Left lung (tissue), 10 donors: ENCODE results near the gene RUFY2. TPM values are rescaled to one million over a fixed set of nuclear protein-coding genes. Genes with fewer than 3 reads are reported as not detected.

Experiments
- ATAC-seq: fragments of 200-7000 bp; cut with Tn5 transposase; one replicate; pipeline ENCODE4 v1.9.1; 2020; ENCODE audit warnings: moderate library complexity
- DNase-seq, 4 donors: peaks; one replicate each; pipeline ENCODE4 v3.0.0-alpha.2; 2013 to 2020
- H3K27ac ChIP-seq, 2 donors: fragments of 200-600 bp; sonication (generic) in 1 of 2; one replicate each; pipeline versions ENCODE4 v1.5.0 to v1.8.0; 2020 to 2021
- H3K27me3 ChIP-seq, 2 donors: fragments of 200-600 bp; sonication (generic) in 1 of 2; one replicate each; pipeline versions ENCODE4 v1.5.0 to v1.8.0; 2020 to 2021
- H3K36me3 ChIP-seq, 2 donors: fragments of 200-600 bp; sonication (generic) in 1 of 2; one replicate each; pipeline versions ENCODE4 v1.5.0 to v1.8.0; 2020 to 2021
- H3K4me1 ChIP-seq, 2 donors: fragments of 200-600 bp; one replicate each; pipeline ENCODE4 v1.8.0; 2021
- H3K4me3 ChIP-seq, 2 donors: fragments of 200-600 bp; sonication (generic) in 1 of 2; one replicate each; pipeline versions ENCODE4 v1.5.0 to v1.8.0; 2020 to 2021; ENCODE audit warnings: mild to moderate bottlenecking in 1 of 2
- H3K9me3 ChIP-seq, 2 donors: fragments of 200-600 bp; sonication (generic) in 1 of 2; one replicate each; pipeline versions ENCODE4 v1.5.0 to v1.8.0; 2020 to 2021
- CTCF ChIP-seq, 2 donors: fragments of 200-600 bp; sonication (generic) in 1 of 2; IDR thresholded peaks; one replicate each; pipeline versions ENCODE4 v1.5.0 to v1.8.0; 2021; ENCODE audit warnings: antibody characterized with exemption in 2 of 2
- intact Hi-C, 2 donors: fragments of 100-400 bp; cut with DNase I; formaldehyde crosslinking; loops; one replicate each; pipeline versions ENCODE4 v1.11.2 to v1.14.2; 2022
- polyA plus RNA-seq, 6 donors: library from polyadenylated mRNA; unstranded; fragments of 120-200 nt; gene quantifications; one replicate each; pipeline ENCODE4 v1.2.1, GENCODE V29; 2013; ENCODE audit not compliant: insufficient read length in 6 of 6
- total RNA-seq, 2 donors: library from RNA; stranded (reverse); fragmentation: NEBNext Ultra II Directional; extraction: Animal tissue kit (Norgen Biotek cat#: 25700); gene quantifications; one replicate each; pipeline ENCODE4 v1.2.1, GENCODE V29; 2021
- donor health status: DM: no; HTN: yes; CAD: no.
- donor health status: DM: no; HTN: no; CAD: no.

The RUFY2 gene
- total and polyA plus RNA-seq, 8 donors: 17.1 to 47.2 (median 41.1) TPM

- no peak overlapping the region for H3K4me3 ChIP-seq
- intact Hi-C loops: no loop called here
- ATAC-seq: no peak
- no peaks in the 10 kb centered on the region for H3K4me1 ChIP-seq
- no peak for TF ChIP-seq CTCF (IDR thresholded peaks at IDR 0.05)
- no peak for DNase-seq
- H3K36me3 ChIP-seq: peaks cover 0 to 43% of the 10 kb centered on the region in 2 donors
- H3K9me3 ChIP-seq: no peaks in the 10 kb centered on the region
- H3K27ac ChIP-seq: no peak overlapping the region
- no peaks in the 10 kb centered on the region for H3K27me3 ChIP-seq
Observed at GRCh38 chr10:68419376-68419775, 12.3 kb upstream of the RUFY2 start.

GRCh38 chr10:68408898-68409518, 1.9 kb upstream of the RUFY2 start:
- ATAC-seq (no peak), DNase-seq (no peak)
- intact Hi-C loops: no loop called here
- H3K9me3 ChIP-seq: no peaks in the 10 kb centered on the region
- no peaks in the 10 kb centered on the region for H3K27me3 ChIP-seq
- no peak overlapping the region for H3K4me3 ChIP-seq
- H3K4me1 ChIP-seq: peaks cover 0 to 18% of the 10 kb centered on the region in 2 donors
- no peak for TF ChIP-seq CTCF (IDR thresholded peaks at IDR 0.05)
- no peaks in the 10 kb centered on the region for H3K36me3 ChIP-seq
- no peak overlapping the region for H3K27ac ChIP-seq

DNA sequence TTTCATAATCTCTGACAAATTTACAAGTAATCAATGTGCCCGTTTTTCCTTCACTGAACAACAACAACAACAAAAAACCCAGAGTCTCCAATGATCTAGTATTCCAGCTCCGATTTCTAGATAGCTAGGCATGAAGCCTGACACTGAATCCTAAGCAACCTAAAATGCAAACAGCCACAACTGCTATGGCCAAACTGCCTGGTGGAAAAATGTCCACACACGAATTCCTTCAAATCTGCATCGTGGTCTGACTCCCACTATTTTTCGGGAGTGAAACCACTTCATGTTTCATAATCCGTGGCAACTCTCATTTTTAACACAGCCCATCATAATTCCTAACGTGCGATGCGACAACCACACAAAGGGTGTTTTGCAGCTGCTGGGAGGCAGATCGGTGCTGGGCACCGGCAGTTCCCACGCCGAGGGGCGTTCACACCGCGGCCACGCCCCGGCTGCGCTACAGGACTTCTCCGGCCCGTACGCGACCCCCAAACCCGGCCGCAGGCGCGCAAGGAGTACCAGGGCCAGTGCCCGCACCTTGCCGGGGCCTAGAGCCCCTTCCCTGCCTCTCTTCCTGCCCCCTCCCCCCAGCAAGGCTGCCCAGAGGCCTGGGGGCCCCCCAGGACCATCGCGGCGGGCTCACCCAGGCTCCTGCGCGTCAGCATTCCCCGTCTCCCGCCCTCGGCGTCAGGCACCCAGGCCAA, 814 bp downstream of the RUFY2 start:
- H3K36me3 ChIP-seq: peaks cover 0 to 3% of the 10 kb centered on the region in 2 donors
- no peaks in the 10 kb centered on the region for H3K9me3 ChIP-seq
- H3K27me3 ChIP-seq: no peaks in the 10 kb centered on the region
- peaks cover 0 to 18% of the 10 kb centered on the region in 2 donors for H3K4me1 ChIP-seq
- no peak for TF ChIP-seq CTCF (IDR thresholded peaks at IDR 0.05)
- intact Hi-C loops: no loop called here
- H3K4me3 ChIP-seq: peak overlapping the region; percentile 97 to 98
- DNase-seq: peak; percentile 58 to 88 (median 72)
- H3K27ac ChIP-seq: peak overlapping the region; percentile 89 to 90
- ATAC-seq: peak; percentile 80

DNA sequence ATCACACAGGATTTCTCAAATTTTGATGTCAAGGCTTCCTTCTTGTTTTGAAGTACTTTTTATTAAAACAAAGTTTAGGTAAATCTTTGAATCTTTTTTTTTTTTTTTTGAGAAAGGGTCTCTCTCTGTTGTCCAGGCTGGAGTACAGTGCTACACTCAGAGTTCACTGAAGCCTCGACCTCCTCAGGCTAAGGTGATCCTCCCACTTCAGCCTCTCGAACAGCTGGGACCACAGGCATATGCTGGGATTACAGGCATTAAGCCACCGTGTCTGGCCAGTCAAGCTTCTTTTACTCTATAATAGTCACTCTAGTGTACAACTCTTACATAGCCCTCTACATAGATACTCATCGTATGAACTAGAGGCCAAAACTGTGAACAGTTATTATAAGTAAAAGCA, 3.4 kb downstream of the RUFY2 start:
- Histone ChIP-seq H3K4me3 (no peak overlapping the region), H3K27ac (no peak overlapping the region), H3K9me3 (no peaks in the 10 kb centered on the region), H3K4me1 (peaks cover 0 to 18% of the 10 kb centered on the region in 2 donors), H3K36me3 (peaks cover 0 to 20% of the 10 kb centered on the region in 2 donors), H3K27me3 (no peaks in the 10 kb centered on the region)
- no peak for ATAC-seq
- intact Hi-C loops: no loop called here
- no peak for DNase-seq
- TF ChIP-seq CTCF (IDR thresholded peaks at IDR 0.05): no peak

DNA sequence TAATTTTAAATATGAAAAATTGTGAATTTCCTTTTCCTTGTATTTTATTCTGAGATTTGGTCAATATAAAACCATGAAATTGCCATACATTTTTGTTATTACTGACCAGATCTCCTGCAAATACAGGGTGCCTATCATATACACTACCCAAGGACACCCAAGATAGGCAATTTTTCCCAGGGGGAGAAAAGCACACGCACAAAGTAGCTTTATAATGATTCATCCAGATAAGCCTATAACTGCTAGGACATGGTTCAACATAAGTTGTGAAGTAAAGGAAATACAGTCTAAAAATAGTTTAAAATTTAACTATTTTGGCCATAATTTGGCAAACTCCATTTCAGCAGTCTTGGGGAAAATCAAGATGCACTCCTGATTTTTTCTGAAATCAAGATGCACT, 4.8 kb downstream of the RUFY2 start:
- peaks cover 0 to 25% of the 10 kb centered on the region in 2 donors for H3K36me3 ChIP-seq
- no peak for TF ChIP-seq CTCF (IDR thresholded peaks at IDR 0.05)
- no peaks in the 10 kb centered on the region for H3K9me3 ChIP-seq
- no peak overlapping the region for H3K27ac ChIP-seq
- intact Hi-C loops: no loop called here
- no peak for ATAC-seq
- no peak for DNase-seq
- H3K4me1 ChIP-seq: peaks cover 0 to 18% of the 10 kb centered on the region in 2 donors
- no peak overlapping the region for H3K4me3 ChIP-seq
- H3K27me3 ChIP-seq: no peaks in the 10 kb centered on the region
